NCI-H1436 treated with DMSO at 0.1 percent for 48 hours (cell line): ENCODE data around the gene ACO2.

Experiments used
- DNase-seq: peaks from one replicate; lab custom pipeline; 2025; lab: John Stamatoyannopoulos, UW

Gene ACO2

GRCh38 chr22:41523464-41524221, 54.7 kb downstream of the ACO2 start:
- DNase-seq, result no peak

- DNase-seq, result no peak
These were observed 55.3 kb downstream of the ACO2 start for GRCh38 chr22:41524251-41524661.

- DNase-seq, result no peak
These were observed 56.0 kb downstream of the ACO2 start for GRCh38 chr22:41524809-41525449.

GRCh38 chr22:41525450-41526225, 56.7 kb downstream of the ACO2 start:
- no peak for DNase-seq

- DNase-seq, result no peak
These were observed 57.4 kb downstream of the ACO2 start for GRCh38 chr22:41526226-41526829.

- DNase-seq, result no peak
These were observed 58.2 kb downstream of the ACO2 start for GRCh38 chr22:41526830-41527799.

- DNase-seq, result no peak
These were observed 59.3 kb downstream of the ACO2 start for GRCh38 chr22:41528132-41528766.

- DNase-seq, result no peak
These were observed 60.1 kb downstream of the ACO2 start for GRCh38 chr22:41528938-41529561.

GRCh38 chr22:41530890-41531714, 62.2 kb downstream of the ACO2 start:
- DNase-seq, result no peak

- no peak for DNase-seq
These were observed 63.0 kb downstream of the ACO2 start for GRCh38 chr22:41531715-41532477.

- no peak for DNase-seq
These were observed 64.2 kb downstream of the ACO2 start for GRCh38 chr22:41532908-41533825.

GRCh38 chr22:41534219-41534618, 65.3 kb downstream of the ACO2 start:
- DNase-seq, result no peak

GRCh38 chr22:41535244-41535643, 66.3 kb downstream of the ACO2 start:
- no peak for DNase-seq

GRCh38 chr22:41537203-41537602, 68.3 kb downstream of the ACO2 start:
- DNase-seq, result no peak

GRCh38 chr22:41538583-41538982, 69.7 kb downstream of the ACO2 start:
- no peak for DNase-seq

GRCh38 chr22:41539146-41540005, 70.5 kb downstream of the ACO2 start:
- DNase-seq, result no peak

- no peak for DNase-seq
These were observed 71.0 kb downstream of the ACO2 start for GRCh38 chr22:41540006-41540315.
